HepG2 (cell line): ENCODE data around the gene NRG4. TPM values are rescaled to one million over a fixed set of nuclear protein-coding genes. Genes with fewer than 3 reads are reported as not detected.
A peak's percentile ranks its signal among the peaks of the same experiment; 100 is the strongest.

ENCODE experiments used
- ATF3 ChIP-seq: sonication (generic); formaldehyde crosslinking; IDR thresholded peaks from 2 replicates; pipeline ENCODE4 v1.4.0; 2020; ENCODE audit warnings: missing genetic modification reagents
- EEA1 ChIP-seq: sonication (generic); formaldehyde crosslinking; IDR thresholded peaks from 2 replicates; pipeline ENCODE4 v1.5.1; 2020; ENCODE audit warnings: mild to moderate bottlenecking, missing genetic modification reagents, borderline replicate concordance
- HNRNPL ChIP-seq: fragments of 200-400 bp; formaldehyde crosslinking; IDR thresholded peaks from 2 replicates; pipeline ENCODE4 v1.6.1; 2017; ENCODE audit warnings: mild to moderate bottlenecking, low read depth, low read length
- PATZ1 ChIP-seq: sonication (generic); formaldehyde crosslinking; IDR thresholded peaks from 2 replicates; pipeline ENCODE4 v1.4.0; 2020; ENCODE audit warnings: missing genetic modification reagents
- PRMT3 ChIP-seq: sonication (generic); formaldehyde crosslinking; IDR thresholded peaks from 2 replicates; pipeline ENCODE4 v1.8.1; 2022; ENCODE audit warnings: low read depth, mild to moderate bottlenecking, moderate library complexity, missing genetic modification reagents, borderline replicate concordance
- TEAD2 ChIP-seq: sonication (generic); formaldehyde crosslinking; IDR thresholded peaks from 2 replicates; pipeline ENCODE4 v1.9.0; 2021; ENCODE audit warnings: missing genetic modification reagents
- ZGPAT ChIP-seq: IDR thresholded peaks from 2 replicates; pipeline ENCODE4 v1.6.1; 2016; ENCODE audit warnings: mild to moderate bottlenecking
- ZNF124 ChIP-seq: sonication (generic); formaldehyde crosslinking; IDR thresholded peaks from 2 replicates; pipeline ENCODE4 v1.4.0; 2020; ENCODE audit warnings: missing genetic modification reagents
- ZNF230 ChIP-seq: sonication (generic); formaldehyde crosslinking; IDR thresholded peaks from 2 replicates; pipeline ENCODE4 v1.4.0; 2020; ENCODE audit warnings: mild to moderate bottlenecking, missing genetic modification reagents
- ZNF251 ChIP-seq: sonication (generic); formaldehyde crosslinking; IDR thresholded peaks from 2 replicates; pipeline ENCODE4 v1.9.0; 2021; ENCODE audit warnings: mild to moderate bottlenecking, missing genetic modification reagents
- ZNF292 ChIP-seq: sonication (generic); formaldehyde crosslinking; IDR thresholded peaks from 2 replicates; pipeline ENCODE4 v1.8.1; 2022; ENCODE audit warnings: mild to moderate bottlenecking, low read depth, missing genetic modification reagents, borderline replicate concordance
- ZNF570 ChIP-seq: sonication (generic); formaldehyde crosslinking; IDR thresholded peaks from 2 replicates; pipeline ENCODE4 v1.4.0; 2020; ENCODE audit warnings: mild to moderate bottlenecking, missing genetic modification reagents, borderline replicate concordance
- ZNF577 ChIP-seq: sonication (generic); formaldehyde crosslinking; IDR thresholded peaks from 2 replicates; pipeline ENCODE4 v1.4.0; 2020; ENCODE audit warnings: mild to moderate bottlenecking, low read depth, missing genetic modification reagents, borderline replicate concordance
- ZNF687 ChIP-seq: sonication (generic); formaldehyde crosslinking; IDR thresholded peaks from 2 replicates; pipeline ENCODE4 v1.5.1; 2020; ENCODE audit warnings: mild to moderate bottlenecking, missing genetic modification reagents, moderate library complexity
- ZNF777 ChIP-seq: sonication (generic); formaldehyde crosslinking; IDR thresholded peaks from 2 replicates; pipeline ENCODE4 v1.4.0; 2020; ENCODE audit warnings: missing genetic modification reagents
- ZNF800 ChIP-seq: sonication (generic); formaldehyde crosslinking; IDR thresholded peaks from 2 replicates; pipeline ENCODE4 v1.4.0; 2020; ENCODE audit warnings: missing genetic modification reagents
- ZNF83 ChIP-seq: sonication (generic); formaldehyde crosslinking; IDR thresholded peaks from 2 replicates; pipeline ENCODE4 v1.4.0; 2020; ENCODE audit warnings: missing genetic modification reagents, mild to moderate bottlenecking, borderline replicate concordance
- polyA plus RNA-seq, 8 experiments: library from polyadenylated mRNA; depleted of rRNA in 3 of 8; stranded (reverse) in 7 of 8; unstranded in 1 of 8; fragments of >200 nt; fragmentation: Illumina TruSeq in 4 of 8; extraction: Trizol in 4 of 8; gene quantifications; 2 replicates each; pipeline versions ENCODE4 v1.2.1 to v1.2.3, GENCODE V29; 2011 to 2016; ENCODE audit warnings: low read depth in 4 of 8, missing spikeins in 1 of 8, mixed read lengths in 1 of 8; ENCODE audit not compliant: insufficient read depth in 1 of 8
- total RNA-seq, 5 experiments: library from RNA; depleted of rRNA; stranded (reverse); fragments of >200 nt; fragmentation: Illumina TruSeq; extraction: Trizol; gene quantifications; 2 replicates each; pipeline ENCODE4 v1.2.3, GENCODE V29; 2016; ENCODE audit warnings: low read depth in 1 of 5

NRG4 gene
- total and polyA plus RNA-seq, 2 of the 13 experiments (the other 11 are each of a cell fraction or from before 2014, with no cell fraction given): 0.01 TPM; not detected in 1

DNA sequence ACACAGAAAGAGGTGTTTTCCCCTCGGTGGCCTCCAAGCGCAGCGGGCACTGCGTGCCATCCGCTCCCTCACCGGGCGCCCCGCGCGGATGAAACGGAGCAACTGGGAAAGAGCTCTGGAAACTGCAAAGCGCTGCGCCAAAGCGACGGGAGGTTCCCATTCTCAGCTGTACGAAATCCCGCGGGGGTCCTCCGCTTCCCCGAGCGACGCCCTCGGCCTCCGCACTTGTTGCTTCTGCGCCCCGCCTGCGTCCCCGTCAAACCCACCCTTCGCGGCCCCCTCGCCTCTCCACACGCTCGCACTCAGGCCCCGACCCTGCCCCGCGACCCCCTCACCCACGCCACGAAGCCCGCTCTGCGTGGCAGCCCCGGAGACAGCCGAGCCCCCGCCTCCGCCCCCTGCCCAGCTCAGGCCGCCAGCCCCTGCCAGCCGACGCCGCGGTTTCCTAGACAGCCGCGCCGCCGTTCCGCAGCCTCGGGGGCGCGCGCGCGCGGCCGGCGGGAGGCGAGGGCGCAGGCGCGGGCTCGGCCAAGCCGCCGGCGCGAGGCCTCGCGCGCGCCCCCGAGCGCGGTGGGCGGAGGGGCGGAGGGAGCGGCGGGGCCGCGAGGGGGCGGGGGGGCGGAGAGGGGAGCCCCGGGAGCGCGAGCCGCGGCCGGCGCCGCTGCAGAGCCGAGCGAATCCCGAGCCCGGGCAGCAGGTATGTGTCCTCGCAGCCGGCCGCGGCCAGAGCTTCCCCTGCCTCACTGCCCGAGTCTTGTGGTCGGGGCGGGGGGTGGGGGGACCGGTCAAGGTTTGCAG, 47.3 kb upstream of the NRG4 start, which contains the start of gene TMEM266 (continued):
- TF ChIP-seq EEA1 (CRISPR knock-in tag): no peak
- 0 out of 2 replicates have a peak, but pooled peaks have one; percentile 48 for TF ChIP-seq HNRNPL
- TF ChIP-seq PRMT3 (CRISPR knock-in tag): no peak
- TF ChIP-seq ATF3: no peak
- TF ChIP-seq ZNF577 (CRISPR knock-in tag): no peak
- TF ChIP-seq PATZ1: 0 out of 2 replicates have a peak, but pooled peaks have one; percentile 20
- TF ChIP-seq TEAD2 (CRISPR knock-in tag): no peak
- TF ChIP-seq ZNF251 (CRISPR knock-in tag): no peak
- TF ChIP-seq ZNF570: no peak
- TF ChIP-seq ZNF230: no peak
- TF ChIP-seq ZNF800 (CRISPR knock-in tag): peak; percentile 66; the same call in 1 of the 2 replicates
- peak; percentile 18; the same call in 1 of the 2 replicates for TF ChIP-seq ZNF687 (CRISPR knock-in tag)
- no peak for TF ChIP-seq ZGPAT (CRISPR knock-in tag)
- no peak for TF ChIP-seq ZNF124 (CRISPR knock-in tag)
- TF ChIP-seq ZNF83: no peak
- no peak for TF ChIP-seq ZNF292 (CRISPR knock-in tag)
- peak; percentile 84 for TF ChIP-seq ZNF777 (CRISPR knock-in tag)
